ENCODE measurements around the gene TGM1.

DNA sequence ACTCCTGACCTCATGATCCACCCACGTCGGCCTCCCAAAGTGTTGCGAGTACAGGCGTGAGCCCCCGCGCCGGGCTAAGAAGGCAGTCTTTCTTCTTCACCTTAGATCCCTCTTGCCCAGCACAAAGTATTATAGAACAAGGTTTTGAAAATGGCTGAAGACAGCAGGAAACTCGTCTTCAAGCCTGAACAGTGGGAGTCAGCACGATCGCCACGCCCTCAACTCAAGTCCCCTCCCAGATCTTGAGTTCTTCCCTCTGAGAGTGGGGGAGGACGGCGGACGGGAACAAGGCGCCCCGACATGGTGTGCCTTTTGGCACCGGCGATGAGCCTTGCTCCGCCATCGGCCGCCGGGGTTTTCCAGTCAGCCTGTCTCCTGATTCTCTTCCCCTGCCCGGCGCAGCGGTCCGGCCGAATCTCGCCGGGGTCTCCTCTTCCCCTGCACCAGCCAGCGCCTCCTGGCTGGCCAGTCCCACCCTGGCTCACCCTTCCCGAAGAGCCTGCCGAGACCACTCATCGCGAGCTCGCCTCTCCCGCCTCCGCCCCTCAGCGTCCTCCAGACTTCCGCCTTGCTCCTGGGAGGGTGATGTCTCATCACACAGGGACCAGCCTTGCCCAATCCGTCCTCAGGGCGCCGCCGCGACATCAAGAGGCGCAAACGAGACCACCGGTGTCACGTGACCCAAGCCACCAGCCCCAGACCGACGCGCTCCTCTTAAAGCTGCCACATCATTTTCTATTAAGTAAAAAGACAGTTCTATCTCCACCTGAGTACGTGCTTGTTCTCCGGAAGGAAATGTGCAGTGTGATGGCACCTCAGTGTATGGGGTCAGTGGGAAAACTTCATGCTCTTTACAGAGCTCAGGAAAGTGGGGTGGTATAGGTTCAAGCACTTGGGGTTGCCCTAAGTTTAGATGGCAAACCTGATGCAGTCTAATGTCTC is 49.8 kb downstream of the TGM1 start, which contains the start of gene CHMP4A:
- TF ChIP-seq, protein P1, sequence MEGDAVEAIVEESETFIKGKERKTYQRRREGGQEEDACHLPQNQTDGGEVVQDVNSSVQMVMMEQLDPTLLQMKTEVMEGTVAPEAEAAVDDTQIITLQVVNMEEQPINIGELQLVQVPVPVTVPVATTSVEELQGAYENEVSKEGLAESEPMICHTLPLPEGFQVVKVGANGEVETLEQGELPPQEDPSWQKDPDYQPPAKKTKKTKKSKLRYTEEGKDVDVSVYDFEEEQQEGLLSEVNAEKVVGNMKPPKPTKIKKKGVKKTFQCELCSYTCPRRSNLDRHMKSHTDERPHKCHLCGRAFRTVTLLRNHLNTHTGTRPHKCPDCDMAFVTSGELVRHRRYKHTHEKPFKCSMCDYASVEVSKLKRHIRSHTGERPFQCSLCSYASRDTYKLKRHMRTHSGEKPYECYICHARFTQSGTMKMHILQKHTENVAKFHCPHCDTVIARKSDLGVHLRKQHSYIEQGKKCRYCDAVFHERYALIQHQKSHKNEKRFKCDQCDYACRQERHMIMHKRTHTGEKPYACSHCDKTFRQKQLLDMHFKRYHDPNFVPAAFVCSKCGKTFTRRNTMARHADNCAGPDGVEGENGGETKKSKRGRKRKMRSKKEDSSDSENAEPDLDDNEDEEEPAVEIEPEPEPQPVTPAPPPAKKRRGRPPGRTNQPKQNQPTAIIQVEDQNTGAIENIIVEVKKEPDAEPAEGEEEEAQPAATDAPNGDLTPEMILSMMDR (IDR thresholded peaks at IDR 0.05) = peak in 3 of 6 experiments; percentile 17 to 28 (median 26)
- peak; percentile 93 to 94 for TF ChIP-seq POLR2A (IDR thresholded peaks at IDR 0.05)

All from Peyer's patch (tissue), 4 donors.